Measurements from ENCODE around the gene AGR2. TPM values are rescaled to one million over a fixed set of nuclear protein-coding genes. Genes with fewer than 3 reads are reported as not detected.

The AGR2 gene
- total and polyA plus RNA-seq, 4 donors = 2.7 to 10.1 (median 2.9) TPM

DNA sequence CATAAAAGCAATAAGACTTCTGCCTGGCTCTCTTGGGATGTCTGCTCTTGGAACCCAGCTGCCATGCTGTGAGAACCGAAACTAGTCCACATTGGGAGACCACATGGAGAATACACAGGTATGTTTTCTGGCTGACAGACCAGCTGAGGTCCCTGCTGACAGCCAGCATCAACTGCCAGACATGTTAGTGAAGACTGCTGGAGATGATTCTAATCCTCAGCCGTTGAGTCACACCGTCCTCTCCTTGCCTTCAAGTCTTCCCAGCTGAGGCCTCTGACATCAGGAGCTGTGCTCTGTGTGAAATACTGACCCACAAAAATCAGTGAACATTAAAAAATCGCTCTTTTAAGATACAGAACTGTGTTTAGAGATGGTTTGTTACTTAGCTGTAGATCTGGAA, 36.9 kb upstream of the AGR2 start:
- WGBS (ENCODE audit: insufficient coverage) = 97% methylated on average over 3 of the region's 4 CpGs
- DNase-seq (ENCODE audit: low read depth in 4 of 6, low spot score in 6 of 6) = no peak

DNA sequence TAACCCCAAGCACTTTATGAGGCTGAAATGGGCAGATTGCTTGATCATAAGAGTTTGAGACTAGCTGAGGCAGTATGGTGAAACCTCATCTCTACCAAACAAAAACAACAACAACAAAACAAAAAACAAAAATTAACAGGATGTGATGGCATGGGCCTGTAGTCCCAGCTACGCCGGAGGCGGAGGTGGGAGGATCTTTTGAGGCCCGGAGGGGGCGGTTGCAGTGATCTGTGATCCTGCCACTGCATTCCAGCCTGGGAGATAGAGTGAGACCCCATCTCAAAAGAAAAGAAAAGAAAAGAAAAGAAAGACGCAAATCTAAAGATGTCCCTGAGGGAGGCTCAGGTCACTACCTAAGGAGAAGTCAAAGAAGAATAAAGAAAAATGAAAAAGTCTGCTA, 35.3 kb upstream of the AGR2 start:
- no peaks in the 10 kb centered on the region for H3K4me1 ChIP-seq (ENCODE audit: control insufficient read depth, insufficient read depth, low read length)
- 97% methylated on average over 5 of the region's 6 CpGs for WGBS (ENCODE audit: insufficient coverage)
- DNase-seq (ENCODE audit: low read depth in 4 of 6, low spot score in 6 of 6) = no peak
- no peaks in the 10 kb centered on the region for H3K27me3 ChIP-seq (ENCODE audit: control insufficient read depth, insufficient read depth, low read length)
- H3K27ac ChIP-seq (ENCODE audit: low read depth, low read length) = no peak overlapping the region
- H3K36me3 ChIP-seq (ENCODE audit: control insufficient read depth, insufficient read depth, low read length) = no peaks in the 10 kb centered on the region
- H3K4me3 ChIP-seq (ENCODE audit: low read depth, low read length) = no peak overlapping the region
- H3K9me3 ChIP-seq (ENCODE audit: control insufficient read depth, insufficient read depth, low read length) = no peaks in the 10 kb centered on the region

More for the DNA sequence above, 36.9 kb upstream of the AGR2 start:
- Histone ChIP-seq H3K27me3 (ENCODE audit: control insufficient read depth, insufficient read depth, low read length) (no peaks in the 10 kb centered on the region), H3K4me3 (ENCODE audit: low read depth, low read length) (no peak overlapping the region), H3K9me3 (ENCODE audit: control insufficient read depth, insufficient read depth, low read length) (no peaks in the 10 kb centered on the region), H3K27ac (ENCODE audit: low read depth, low read length) (no peak overlapping the region), H3K36me3 (ENCODE audit: control insufficient read depth, insufficient read depth, low read length) (no peaks in the 10 kb centered on the region), H3K4me1 (ENCODE audit: control insufficient read depth, insufficient read depth, low read length) (no peaks in the 10 kb centered on the region)

DNA sequence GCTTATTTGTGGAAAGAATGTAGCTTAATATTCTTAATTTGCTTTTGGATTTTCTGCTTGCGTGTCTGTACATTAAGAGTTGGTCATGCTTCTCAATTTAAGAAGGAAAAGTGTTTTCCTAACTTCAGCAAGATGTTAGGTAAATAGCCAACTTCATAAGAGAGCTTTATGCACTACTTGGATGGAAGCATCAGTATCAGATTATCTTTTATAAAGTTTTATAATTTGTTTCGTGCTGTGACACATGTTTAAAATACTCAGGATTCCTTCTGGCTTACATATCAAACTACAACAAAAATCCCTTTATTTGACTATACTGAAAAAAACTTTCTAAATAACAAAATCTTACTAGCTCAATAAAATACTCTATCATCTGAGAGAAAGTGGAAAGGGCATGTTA, 34.8 kb upstream of the AGR2 start:
- no CpG with 5 or more reads among the region's 2 CpGs for WGBS (ENCODE audit: insufficient coverage)

DNA sequence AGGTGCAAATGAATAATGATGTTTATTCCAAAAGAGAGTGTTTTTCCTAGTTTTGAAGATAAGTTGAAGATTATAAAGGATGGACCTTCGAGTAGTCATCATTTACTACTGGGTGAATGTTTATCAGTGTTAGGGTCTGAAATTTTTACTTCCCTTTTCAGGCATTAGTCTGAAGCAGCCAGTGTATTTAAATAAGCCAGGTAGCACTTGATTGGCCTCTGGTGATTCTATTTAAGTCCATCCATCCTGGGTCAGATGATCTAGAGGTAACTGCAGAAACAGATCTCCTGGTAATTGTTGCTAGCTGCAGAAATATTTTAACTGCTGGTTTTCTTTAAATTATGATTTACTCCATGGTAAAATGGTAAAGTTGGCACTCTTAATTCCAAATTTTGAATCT, 34.1 kb upstream of the AGR2 start:
- no peak overlapping the region for H3K27ac ChIP-seq (ENCODE audit: low read depth, low read length)

More for the DNA sequence above, 34.8 kb upstream of the AGR2 start:
- H3K9me3 ChIP-seq (ENCODE audit: control insufficient read depth, insufficient read depth, low read length) = no peaks in the 10 kb centered on the region
- DNase-seq (ENCODE audit: low read depth in 4 of 6, low spot score in 6 of 6) = no peak
- H3K4me1 ChIP-seq (ENCODE audit: control insufficient read depth, insufficient read depth, low read length) = no peaks in the 10 kb centered on the region
- H3K27me3 ChIP-seq (ENCODE audit: control insufficient read depth, insufficient read depth, low read length) = no peaks in the 10 kb centered on the region
- H3K36me3 ChIP-seq (ENCODE audit: control insufficient read depth, insufficient read depth, low read length) = no peaks in the 10 kb centered on the region
- H3K4me3 ChIP-seq (ENCODE audit: low read depth, low read length) = no peak overlapping the region
- H3K27ac ChIP-seq (ENCODE audit: low read depth, low read length) = no peak overlapping the region

DNA sequence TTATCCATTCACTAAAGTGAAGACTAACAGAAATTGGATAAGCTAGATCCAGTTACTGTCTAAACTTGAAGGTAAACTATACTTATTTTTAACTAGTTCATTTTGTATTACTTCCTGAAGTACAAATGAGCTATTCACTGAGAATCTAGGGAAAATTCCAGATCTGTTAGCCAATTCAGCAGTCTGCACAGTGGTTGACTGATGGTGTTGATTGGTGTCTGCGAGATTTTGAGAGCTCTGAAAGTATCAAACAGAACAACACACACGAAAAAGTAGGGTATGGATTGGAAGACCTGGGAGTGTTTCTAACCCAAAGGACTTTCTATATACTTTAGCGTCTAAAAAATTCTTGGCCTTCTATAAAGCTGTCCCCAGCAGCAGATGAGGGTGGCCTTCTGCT, 33.6 kb upstream of the AGR2 start:
- DNase-seq (ENCODE audit: low read depth in 4 of 6, low spot score in 6 of 6) = no peak
- H3K4me1 ChIP-seq (ENCODE audit: control insufficient read depth, insufficient read depth, low read length) = no peaks in the 10 kb centered on the region
- H3K4me3 ChIP-seq (ENCODE audit: low read depth, low read length) = no peak overlapping the region
- H3K36me3 ChIP-seq (ENCODE audit: control insufficient read depth, insufficient read depth, low read length) = no peaks in the 10 kb centered on the region
- no CpG with 5 or more reads among the region's 3 CpGs for WGBS (ENCODE audit: insufficient coverage)
- H3K9me3 ChIP-seq (ENCODE audit: control insufficient read depth, insufficient read depth, low read length) = no peaks in the 10 kb centered on the region
- no peaks in the 10 kb centered on the region for H3K27me3 ChIP-seq (ENCODE audit: control insufficient read depth, insufficient read depth, low read length)
- H3K27ac ChIP-seq (ENCODE audit: low read depth, low read length) = no peak overlapping the region

More for the DNA sequence above, 34.1 kb upstream of the AGR2 start:
- H3K4me1 ChIP-seq (ENCODE audit: control insufficient read depth, insufficient read depth, low read length) = no peaks in the 10 kb centered on the region
- no peaks in the 10 kb centered on the region for H3K36me3 ChIP-seq (ENCODE audit: control insufficient read depth, insufficient read depth, low read length)
- no peaks in the 10 kb centered on the region for H3K9me3 ChIP-seq (ENCODE audit: control insufficient read depth, insufficient read depth, low read length)
- no peak for DNase-seq (ENCODE audit: low read depth in 4 of 6, low spot score in 6 of 6)
- H3K4me3 ChIP-seq (ENCODE audit: low read depth, low read length) = no peak overlapping the region
- 60% methylated on average over 1 of the region's 1 CpG for WGBS (ENCODE audit: insufficient coverage)
- H3K27me3 ChIP-seq (ENCODE audit: control insufficient read depth, insufficient read depth, low read length) = no peaks in the 10 kb centered on the region

DNA sequence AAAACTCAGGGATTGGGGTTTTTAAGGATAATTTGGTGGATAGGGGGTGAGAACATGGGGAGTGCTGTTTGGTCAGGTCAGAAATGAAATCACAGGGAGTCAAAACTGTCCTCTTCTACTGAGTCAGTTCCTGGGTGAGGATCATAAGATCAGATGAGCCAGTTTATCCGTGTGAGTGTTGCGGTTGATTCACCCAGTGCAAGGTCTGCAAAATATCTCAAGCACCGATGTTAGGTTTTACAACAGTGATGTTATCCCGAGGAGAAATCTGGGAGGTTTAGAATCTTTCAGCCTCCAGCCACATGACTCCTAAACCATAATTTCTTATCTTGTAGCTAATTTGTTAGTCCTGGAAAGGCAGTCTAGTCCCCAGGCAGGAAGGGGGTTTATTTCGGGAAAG, 31.7 kb upstream of the AGR2 start:
- no peak for DNase-seq (ENCODE audit: low read depth in 4 of 6, low spot score in 6 of 6)
- H3K4me1 ChIP-seq (ENCODE audit: control insufficient read depth, insufficient read depth, low read length) = no peaks in the 10 kb centered on the region
- H3K27ac ChIP-seq (ENCODE audit: low read depth, low read length) = no peak overlapping the region
- 75% methylated on average over 2 of the region's 5 CpGs for WGBS (ENCODE audit: insufficient coverage)
- H3K36me3 ChIP-seq (ENCODE audit: control insufficient read depth, insufficient read depth, low read length) = no peaks in the 10 kb centered on the region
- H3K9me3 ChIP-seq (ENCODE audit: control insufficient read depth, insufficient read depth, low read length) = no peaks in the 10 kb centered on the region
- no peaks in the 10 kb centered on the region for H3K27me3 ChIP-seq (ENCODE audit: control insufficient read depth, insufficient read depth, low read length)
- H3K4me3 ChIP-seq (ENCODE audit: low read depth, low read length) = no peak overlapping the region

DNA sequence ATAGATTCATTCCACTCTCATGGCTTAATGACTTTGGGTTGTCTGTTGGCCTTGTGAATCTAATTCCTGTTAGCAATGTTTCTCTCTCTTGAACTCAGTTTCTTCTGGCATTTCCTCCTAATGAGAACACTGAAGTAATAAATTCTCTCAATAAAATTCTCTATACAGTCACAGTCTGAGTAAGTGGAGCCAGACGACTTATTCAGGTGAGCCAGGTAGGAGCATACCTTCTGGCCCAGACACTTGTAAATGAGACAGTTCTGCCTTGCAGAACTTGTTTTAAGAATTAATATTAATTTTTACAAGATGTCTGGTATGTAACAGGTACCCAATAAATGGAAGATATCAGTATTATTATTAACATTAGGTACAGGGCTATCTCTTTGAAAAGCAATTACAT, 28.6 kb upstream of the AGR2 start:
- Histone ChIP-seq H3K36me3 (ENCODE audit: control insufficient read depth, insufficient read depth, low read length) (no peaks in the 10 kb centered on the region), H3K9me3 (ENCODE audit: control insufficient read depth, insufficient read depth, low read length) (no peaks in the 10 kb centered on the region), H3K27ac (ENCODE audit: low read depth, low read length) (no peak overlapping the region), H3K27me3 (ENCODE audit: control insufficient read depth, insufficient read depth, low read length) (no peaks in the 10 kb centered on the region), H3K4me3 (ENCODE audit: low read depth, low read length) (no peak overlapping the region), H3K4me1 (ENCODE audit: control insufficient read depth, insufficient read depth, low read length) (no peaks in the 10 kb centered on the region)
- DNase-seq (ENCODE audit: low read depth in 4 of 6, low spot score in 6 of 6) = no peak
- no CpG with 5 or more reads among the region's 1 CpG for WGBS (ENCODE audit: insufficient coverage)

DNA sequence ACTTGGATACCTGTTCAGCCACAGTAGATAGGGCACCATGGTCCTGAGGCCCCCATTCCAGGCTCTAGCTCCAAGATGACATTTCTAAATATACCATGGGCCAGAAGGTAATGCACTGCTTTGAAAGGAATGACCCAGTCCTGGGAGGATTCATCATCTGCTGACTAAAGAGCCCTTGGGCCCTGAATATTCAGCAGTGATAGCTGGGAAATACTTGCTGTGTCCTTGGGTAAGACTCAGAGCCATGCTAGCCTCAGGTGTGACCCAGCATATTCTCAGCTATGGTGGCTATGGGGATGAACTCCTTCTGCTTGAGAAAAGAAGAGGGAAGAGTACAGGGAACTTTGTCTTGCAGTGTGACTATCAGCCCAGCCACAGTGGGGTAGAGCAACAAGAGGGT, 21.3 kb upstream of the AGR2 start:
- Histone ChIP-seq H3K4me1 (ENCODE audit: control insufficient read depth, insufficient read depth, low read length) (no peaks in the 10 kb centered on the region), H3K36me3 (ENCODE audit: control insufficient read depth, insufficient read depth, low read length) (no peaks in the 10 kb centered on the region), H3K4me3 (ENCODE audit: low read depth, low read length) (no peak overlapping the region), H3K27ac (ENCODE audit: low read depth, low read length) (no peak overlapping the region), H3K9me3 (ENCODE audit: control insufficient read depth, insufficient read depth, low read length) (no peaks in the 10 kb centered on the region), H3K27me3 (ENCODE audit: control insufficient read depth, insufficient read depth, low read length) (no peaks in the 10 kb centered on the region)
- no peak for DNase-seq (ENCODE audit: low read depth in 4 of 6, low spot score in 6 of 6)

DNA sequence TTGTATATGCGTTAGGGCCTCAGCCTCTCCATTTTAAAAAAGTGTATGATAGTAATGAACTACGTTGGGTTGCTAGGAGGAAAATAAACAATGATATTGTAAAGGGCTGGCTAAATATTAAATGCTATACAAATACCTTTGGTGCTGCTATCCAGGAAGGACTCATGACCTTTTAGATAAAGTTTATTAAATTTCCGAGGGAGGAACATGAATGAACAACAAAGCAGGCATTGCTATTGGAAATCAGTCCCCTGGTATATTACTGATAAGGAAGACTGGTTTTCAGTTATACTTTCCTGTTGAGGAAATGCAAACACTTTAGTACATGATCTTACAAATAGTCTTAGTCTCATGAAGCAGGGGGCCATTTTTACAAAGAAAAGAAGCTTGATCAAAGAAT, 17.2 kb upstream of the AGR2 start:
- WGBS (ENCODE audit: insufficient coverage) = no CpG with 5 or more reads among the region's 3 CpGs
- Histone ChIP-seq H3K27ac (ENCODE audit: low read depth, low read length) (no peak overlapping the region), H3K4me3 (ENCODE audit: low read depth, low read length) (no peak overlapping the region), H3K27me3 (ENCODE audit: control insufficient read depth, insufficient read depth, low read length) (no peaks in the 10 kb centered on the region), H3K4me1 (ENCODE audit: control insufficient read depth, insufficient read depth, low read length) (no peaks in the 10 kb centered on the region), H3K9me3 (ENCODE audit: control insufficient read depth, insufficient read depth, low read length) (no peaks in the 10 kb centered on the region), H3K36me3 (ENCODE audit: control insufficient read depth, insufficient read depth, low read length) (no peaks in the 10 kb centered on the region)
- DNase-seq (ENCODE audit: low read depth in 4 of 6, low spot score in 6 of 6) = no peak

DNA sequence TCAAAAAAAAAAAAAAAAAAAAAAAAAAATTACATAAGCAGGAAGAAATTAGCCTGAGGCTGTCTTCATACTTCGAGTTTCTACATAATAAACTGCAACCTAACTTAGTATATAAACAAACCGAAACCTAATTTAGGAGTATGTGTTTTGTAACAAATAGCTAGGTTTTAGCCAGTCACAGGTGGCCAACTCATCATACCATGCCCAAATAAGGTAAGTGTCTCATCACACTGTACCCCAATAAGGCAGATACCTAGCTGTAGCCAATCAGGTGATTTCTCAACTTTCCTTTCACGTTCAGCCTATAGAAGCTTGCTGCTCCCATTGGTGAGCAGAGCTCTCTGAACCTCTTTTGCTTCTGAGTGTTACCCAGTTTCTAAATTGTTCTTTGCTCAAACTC, 13.9 kb upstream of the AGR2 start:
- H3K4me3 ChIP-seq (ENCODE audit: low read depth, low read length) = no peak overlapping the region
- no peaks in the 10 kb centered on the region for H3K9me3 ChIP-seq (ENCODE audit: control insufficient read depth, insufficient read depth, low read length)
- H3K27ac ChIP-seq (ENCODE audit: low read depth, low read length) = no peak overlapping the region
- H3K4me1 ChIP-seq (ENCODE audit: control insufficient read depth, insufficient read depth, low read length) = no peaks in the 10 kb centered on the region
- no peak for DNase-seq (ENCODE audit: low read depth in 4 of 6, low spot score in 6 of 6)
- H3K27me3 ChIP-seq (ENCODE audit: control insufficient read depth, insufficient read depth, low read length) = no peaks in the 10 kb centered on the region
- H3K36me3 ChIP-seq (ENCODE audit: control insufficient read depth, insufficient read depth, low read length) = no peaks in the 10 kb centered on the region
- WGBS (ENCODE audit: insufficient coverage) = 100% methylated on average over 1 of the region's 3 CpGs
